ENCODE measurements around the gene PLCH1.

- TF ChIP-seq CTCF (IDR thresholded peaks at IDR 0.05; ENCODE audit: borderline replicate concordance, extremely low read depth, low read length, poor library complexity, severe bottlenecking) (no peak), EZH2 (IDR thresholded peaks at IDR 0.05; ENCODE audit: borderline replicate concordance, low read depth, low read length, severe bottlenecking) (no peak)
Observed at GRCh38 chr3:155778462-155778861, 33.6 kb upstream of the PLCH1 start.

Data from DND-41 (cell line).